H7 (cell line): ENCODE data around the gene WDR4. TPM values are rescaled to one million over a fixed set of nuclear protein-coding genes. Genes with fewer than 3 reads are reported as not detected.
A peak's percentile ranks its signal among the peaks of the same experiment; 100 is the strongest.
"Not testable (repeated sequence)": the region's sequence is repeated elsewhere in the genome, so short reads cannot be mapped to it uniquely, and the experiment has no call there.

ENCODE experiments used
- DNase-seq: peaks from one replicate; pipeline ENCODE4 v3.0.0; 2012
- H3K27me3 ChIP-seq: 2 replicates; pipeline ENCODE4 v1.6.0; 2011; ENCODE audit warnings: mild to moderate bottlenecking, low read length; ENCODE audit not compliant: control insufficient read depth, insufficient read depth
- H3K36me3 ChIP-seq: replicated peaks from 2 replicates; pipeline ENCODE4 v1.5.1; 2011; ENCODE audit warnings: low read length; ENCODE audit not compliant: control insufficient read depth, insufficient read depth
- H3K4me3 ChIP-seq: 2 replicates; pipeline ENCODE4 v1.5.1; 2011; ENCODE audit warnings: low read depth, mild to moderate bottlenecking, control low read depth, low read length, moderate library complexity; ENCODE audit not compliant: insufficient read depth
- total RNA-seq: library from RNA; depleted of rRNA; stranded (reverse); fragments of >200 nt; shearing (Covaris generic); gene quantifications from 2 replicates; pipeline ENCODE4 v1.2.3, GENCODE V29; 2014

WDR4 gene
- total RNA-seq, 1 experiment from 2014 or later: 15.3 TPM

DNA sequence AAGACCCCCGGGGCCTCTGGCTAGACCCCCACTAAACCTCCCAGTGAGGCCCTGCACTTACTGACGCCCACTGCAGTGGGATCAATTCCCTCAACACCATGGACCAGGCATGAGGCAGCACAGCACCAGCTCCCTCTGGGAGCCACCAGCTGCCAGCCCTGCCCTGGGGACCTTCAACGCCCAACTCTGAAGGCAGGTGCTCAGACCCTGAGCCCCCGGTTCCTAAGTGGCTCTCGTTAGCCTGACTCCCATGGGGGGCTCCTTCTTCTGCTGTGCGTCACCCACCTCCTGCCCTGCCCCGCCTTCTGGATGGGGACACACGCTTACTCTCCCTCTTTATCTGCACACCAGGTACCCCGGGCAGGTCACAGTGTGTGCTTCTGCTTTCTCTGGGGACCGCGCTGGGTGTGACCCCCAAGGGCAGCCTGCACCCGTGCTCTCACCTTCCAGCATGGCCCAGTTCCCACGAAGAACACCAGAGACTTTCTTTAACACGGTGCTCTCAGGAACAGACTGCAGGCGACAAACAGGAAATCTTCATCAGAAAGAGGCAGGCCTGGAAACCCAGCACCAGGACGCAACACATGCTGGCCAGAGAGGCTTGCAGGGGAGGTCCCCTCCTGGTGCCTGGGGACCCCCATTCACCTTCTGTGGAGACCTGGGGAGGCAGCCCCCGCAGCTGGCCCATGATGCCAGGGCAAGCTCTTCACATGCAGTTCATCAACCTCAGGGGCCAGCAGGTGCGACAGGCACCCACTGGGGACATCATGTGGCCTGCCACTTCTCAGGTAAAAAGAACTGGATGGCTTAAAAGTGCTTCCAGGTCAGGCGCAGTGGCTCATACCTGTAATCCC is 27.3 kb downstream of the WDR4 start:
- H3K4me3 ChIP-seq: no peak overlapping the region
- DNase-seq: peak; percentile 41
- H3K27me3 ChIP-seq: no peaks in the 10 kb centered on the region
- H3K36me3 ChIP-seq: peaks cover 57% of the 10 kb centered on the region

DNA sequence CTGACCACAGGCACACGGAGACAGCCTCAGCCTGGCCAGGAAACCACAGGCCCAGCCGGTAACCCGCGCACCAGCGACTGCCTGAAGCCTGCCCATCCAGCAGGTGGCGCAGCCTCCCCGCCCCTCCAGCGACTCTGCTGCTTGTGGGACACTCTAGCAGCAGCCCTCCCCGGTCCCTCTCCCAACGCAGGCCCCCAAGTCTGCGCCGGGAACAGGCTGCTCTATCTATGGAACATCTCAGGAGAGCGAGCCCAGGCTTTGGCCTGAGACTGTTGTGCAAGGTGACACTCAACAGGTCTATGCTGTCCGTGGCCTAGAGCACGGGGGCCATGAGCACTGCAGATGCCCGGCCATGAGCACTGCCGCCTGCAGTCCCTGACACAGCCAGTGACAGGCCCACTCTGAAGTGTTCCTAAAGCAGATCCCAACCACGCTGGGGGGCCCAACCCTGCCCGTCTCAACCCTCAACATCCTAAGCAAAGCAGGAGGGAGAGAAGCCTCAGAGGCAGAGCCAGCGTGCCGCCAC is 28.4 kb downstream of the WDR4 start:
- peak; percentile 97 for DNase-seq
- Histone ChIP-seq H3K36me3 (peaks cover 58% of the 10 kb centered on the region), H3K27me3 (no peaks in the 10 kb centered on the region), H3K4me3 (no peak overlapping the region)

DNA sequence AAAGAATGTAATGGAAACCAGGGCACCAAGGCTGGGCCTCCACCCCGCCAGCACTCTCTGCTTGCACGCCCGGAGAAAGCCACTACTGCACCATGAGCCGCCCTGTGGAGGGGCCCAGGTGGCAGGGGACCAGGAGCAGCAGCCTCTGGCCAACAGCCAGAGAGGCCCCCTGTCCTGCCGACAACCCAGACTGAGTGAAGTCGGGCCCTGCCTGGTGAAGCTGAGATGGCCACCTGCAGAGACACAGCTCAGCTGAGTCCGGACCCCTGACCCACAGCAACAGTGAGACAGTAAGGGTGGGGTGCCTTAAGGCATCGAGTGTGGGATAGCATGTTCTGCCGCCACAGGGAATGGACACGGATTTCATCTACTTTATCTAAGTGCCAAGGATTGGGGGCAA is 28.9 kb downstream of the WDR4 start:
- Histone ChIP-seq H3K4me3 (no peak overlapping the region), H3K27me3 (no peaks in the 10 kb centered on the region), H3K36me3 (peaks cover 53% of the 10 kb centered on the region)
- no peak for DNase-seq

DNA sequence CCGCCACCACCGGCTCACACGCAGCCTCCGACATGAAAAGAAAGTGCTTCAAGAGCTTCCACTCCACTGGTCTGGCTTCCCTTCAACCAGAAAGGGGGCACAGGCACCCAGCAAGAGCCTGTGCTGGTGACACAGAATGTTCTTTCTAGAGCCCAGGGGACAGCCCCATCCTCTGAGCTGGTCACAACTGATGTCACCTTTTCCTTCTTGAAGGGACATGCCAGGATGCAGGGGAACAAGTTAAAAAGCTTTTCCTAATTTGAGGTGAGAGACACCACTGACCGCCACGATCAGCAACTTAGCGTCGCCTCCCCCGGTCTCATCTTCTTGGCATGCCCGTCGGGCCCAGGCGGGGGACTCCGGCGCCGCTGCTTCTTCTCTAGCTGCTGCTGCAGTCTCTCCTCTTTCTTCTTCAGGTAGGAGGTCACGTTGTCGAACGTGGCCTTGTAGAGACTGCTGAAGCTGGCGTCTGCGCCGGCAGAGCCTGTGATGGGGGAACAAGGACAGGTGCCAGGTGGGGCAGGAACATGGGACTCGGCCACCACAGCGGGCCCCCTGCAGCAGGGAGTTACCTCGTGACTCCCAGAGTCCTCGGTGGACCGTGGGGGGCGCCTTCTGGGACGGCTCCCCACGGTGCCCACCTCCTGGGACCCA is 29.5 kb downstream of the WDR4 start:
- Histone ChIP-seq H3K4me3 (no peak overlapping the region), H3K36me3 (peaks cover 53% of the 10 kb centered on the region), H3K27me3 (no peaks in the 10 kb centered on the region)
- peak; percentile 39 for DNase-seq

DNA sequence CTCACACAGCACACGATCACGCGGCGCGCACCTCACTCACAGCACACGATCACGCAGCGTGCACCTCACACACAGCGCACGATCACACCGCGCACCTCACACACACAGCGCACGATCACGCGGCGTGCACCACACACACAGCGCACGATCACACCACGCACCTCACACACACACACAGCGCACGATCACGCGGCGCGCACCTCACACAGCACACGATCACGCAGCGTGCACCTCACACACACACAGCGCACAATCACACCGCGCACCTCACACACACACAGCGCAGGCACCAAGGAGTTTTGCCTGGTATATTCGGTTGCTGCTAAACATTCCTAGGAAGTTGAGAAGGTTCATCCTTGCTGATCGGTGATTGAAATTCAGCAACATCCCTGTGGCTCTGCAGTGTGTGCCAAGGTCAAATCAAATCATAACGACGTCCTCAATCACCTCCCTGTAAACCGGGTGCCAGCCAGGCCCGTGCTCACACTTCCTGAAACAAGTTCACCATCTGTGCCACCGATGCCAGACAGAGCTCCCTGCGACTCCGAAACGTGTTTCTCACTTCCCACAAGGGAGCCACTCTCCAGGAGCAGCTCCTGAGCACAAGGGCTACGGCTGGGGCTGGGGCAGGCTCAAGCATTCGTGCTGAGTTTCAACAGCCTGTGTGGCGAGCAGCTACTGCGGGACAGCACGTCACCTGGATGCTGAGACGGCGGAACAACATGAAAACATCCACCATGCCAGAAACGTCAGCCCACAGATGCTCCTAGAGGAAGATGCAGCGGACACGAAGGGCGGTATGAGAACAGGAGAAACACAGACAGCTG is 30.2 kb downstream of the WDR4 start:
- DNase-seq: peak; percentile 34
- Histone ChIP-seq H3K4me3 (no peak overlapping the region), H3K36me3 (peaks cover 48% of the 10 kb centered on the region), H3K27me3 (no peaks in the 10 kb centered on the region)

DNA sequence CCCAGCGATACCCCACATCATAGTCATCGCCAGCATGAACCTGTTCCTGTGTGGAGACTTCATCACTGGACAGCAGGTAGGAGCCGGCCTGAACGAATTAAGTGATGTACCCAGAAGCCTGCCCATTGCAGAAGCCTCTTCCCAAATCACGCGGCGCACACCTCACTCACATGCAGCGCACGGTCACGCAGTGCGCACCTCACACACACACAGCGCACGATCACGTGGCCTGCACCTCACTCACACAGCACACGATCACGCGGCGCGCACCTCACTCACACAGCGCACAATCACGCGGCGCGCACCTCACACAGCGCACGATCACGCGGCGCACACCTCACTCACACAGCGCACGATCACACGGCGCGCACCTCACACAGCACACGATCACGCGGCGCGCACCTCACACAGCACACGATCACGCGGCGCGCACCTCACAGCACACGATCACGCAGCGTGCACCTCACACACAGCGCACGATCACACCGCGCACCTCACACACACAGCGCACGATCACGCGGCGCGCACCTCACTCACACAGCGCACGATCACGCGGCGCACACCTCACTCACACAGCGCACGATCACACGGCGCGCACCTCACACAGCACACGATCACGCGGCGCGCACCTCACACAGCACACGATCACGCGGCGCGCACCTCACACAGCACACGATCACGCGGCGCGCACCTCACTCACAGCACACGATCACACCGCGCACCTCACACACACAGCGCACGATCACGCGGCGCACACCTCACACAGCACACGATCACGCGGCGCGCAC is 31.0 kb downstream of the WDR4 start:
- DNase-seq: peak; percentile 26
- H3K4me3 ChIP-seq, H3K27me3 ChIP-seq: not testable (repeated sequence)
- H3K36me3 ChIP-seq: peaks cover 45% of the 10 kb centered on the region

DNA sequence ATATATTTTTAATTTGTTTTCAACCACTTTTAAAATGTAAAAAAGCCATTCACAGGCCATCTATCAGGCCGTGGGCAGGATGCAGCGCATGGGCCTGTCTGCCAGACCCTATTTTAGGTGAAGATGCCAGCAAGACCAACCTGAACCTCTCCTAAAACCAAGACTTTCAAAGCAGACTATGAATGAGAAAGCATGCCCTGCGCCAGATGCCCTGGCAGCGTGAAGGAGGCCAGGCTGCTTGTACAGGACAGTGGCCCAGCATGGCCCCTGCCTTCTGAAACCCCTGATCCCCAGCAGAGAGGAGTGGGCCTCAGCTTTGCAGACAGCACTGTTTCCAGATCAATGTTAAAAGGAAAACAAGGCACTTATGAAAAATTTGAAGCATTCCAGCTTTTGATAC is 31.6 kb downstream of the WDR4 start:
- DNase-seq: peak; percentile 29
- Histone ChIP-seq H3K36me3 (peaks cover 46% of the 10 kb centered on the region), H3K27me3 (no peaks in the 10 kb centered on the region), H3K4me3 (no peak overlapping the region)

DNA sequence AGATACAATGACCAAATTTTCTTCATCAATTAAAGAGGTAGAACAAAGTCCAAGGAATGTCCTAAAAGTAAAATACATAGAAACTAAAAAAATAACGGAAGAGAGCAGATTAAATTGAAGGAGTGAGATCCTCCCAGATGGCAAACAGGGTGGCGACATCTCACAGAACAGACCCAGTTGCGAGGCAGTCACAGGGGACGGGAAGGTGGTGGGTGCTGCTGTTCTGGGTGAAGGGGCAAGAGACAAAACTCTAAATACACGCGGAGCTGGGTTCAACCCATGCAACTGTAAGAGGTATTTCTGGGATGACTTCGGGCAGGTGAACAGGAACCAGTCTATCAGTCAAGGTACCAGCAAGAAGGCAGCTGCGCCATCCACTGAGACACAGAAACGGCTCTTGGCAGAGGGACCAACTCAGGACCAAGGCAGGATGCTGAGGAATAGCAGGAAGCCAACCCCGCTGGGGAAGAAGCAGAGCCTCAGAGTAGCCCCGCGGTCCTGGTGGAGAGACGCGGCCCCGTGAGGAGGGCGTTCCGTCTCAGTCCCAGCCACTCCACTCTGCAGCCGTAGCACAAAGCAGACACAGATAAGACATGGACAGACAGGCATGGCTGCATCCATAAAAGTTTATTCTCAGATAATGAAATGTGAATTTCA is 32.2 kb downstream of the WDR4 start:
- Histone ChIP-seq H3K27me3 (no peaks in the 10 kb centered on the region), H3K36me3 (peaks cover 45% of the 10 kb centered on the region), H3K4me3 (no peak overlapping the region)
- peak; percentile 53 for DNase-seq

DNA sequence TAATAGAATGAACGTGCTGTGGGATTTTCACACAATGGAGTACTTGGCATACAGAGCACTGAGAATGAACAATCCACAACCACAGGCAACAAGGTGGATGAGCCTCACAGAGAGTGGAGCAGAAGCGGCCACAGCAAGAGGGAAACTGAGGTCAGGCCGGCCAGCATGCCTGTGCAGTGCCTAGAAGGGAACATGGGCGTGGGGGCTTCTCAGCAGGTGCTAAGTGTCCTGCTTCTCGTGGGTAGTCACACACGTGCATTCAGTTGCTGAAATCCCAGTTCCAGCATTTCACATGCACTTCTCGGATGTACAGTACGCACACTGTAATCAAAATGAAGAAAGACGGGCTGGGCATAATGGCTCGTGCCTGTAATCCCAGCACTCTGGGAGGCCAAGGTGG is 33.1 kb downstream of the WDR4 start:
- H3K4me3 ChIP-seq: no peak overlapping the region
- H3K36me3 ChIP-seq: peaks cover 40% of the 10 kb centered on the region
- no peaks in the 10 kb centered on the region for H3K27me3 ChIP-seq
- peak; percentile 11 for DNase-seq

DNA sequence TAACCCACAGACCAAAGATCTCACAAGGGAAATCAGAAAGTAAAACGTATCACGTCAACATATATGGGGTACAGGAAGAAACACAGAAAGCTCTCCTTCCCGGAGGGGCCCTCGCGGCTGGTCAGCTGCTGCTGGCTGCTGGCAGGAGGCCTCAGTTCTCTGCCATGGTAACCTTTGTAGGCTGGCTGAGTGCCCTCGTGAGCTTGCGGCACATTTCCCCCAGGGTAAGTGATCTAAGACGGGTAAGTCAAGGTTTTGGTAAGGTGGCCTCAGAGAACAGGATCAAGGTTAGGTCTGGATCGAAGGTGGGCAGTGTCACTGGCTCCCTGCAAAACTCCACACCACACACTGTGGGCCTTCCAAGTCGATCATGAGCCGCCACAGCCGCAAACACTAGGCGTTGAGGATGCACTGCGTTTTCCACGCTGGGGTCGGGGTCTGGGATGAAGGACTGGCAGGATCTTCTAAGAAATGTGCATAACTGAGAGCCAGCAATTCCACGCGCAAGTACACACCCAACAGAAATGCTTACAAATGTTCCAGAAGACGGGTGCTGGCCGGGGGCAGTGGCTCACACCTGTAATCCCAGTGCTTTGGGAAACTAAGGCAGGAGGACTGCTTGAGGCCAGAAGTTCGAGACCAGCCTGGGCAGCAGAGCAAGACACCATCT is 33.9 kb downstream of the WDR4 start:
- peak; percentile 19 for DNase-seq
- peaks cover 44% of the 10 kb centered on the region for H3K36me3 ChIP-seq
- no peaks in the 10 kb centered on the region for H3K27me3 ChIP-seq
- H3K4me3 ChIP-seq: no peak overlapping the region

DNA sequence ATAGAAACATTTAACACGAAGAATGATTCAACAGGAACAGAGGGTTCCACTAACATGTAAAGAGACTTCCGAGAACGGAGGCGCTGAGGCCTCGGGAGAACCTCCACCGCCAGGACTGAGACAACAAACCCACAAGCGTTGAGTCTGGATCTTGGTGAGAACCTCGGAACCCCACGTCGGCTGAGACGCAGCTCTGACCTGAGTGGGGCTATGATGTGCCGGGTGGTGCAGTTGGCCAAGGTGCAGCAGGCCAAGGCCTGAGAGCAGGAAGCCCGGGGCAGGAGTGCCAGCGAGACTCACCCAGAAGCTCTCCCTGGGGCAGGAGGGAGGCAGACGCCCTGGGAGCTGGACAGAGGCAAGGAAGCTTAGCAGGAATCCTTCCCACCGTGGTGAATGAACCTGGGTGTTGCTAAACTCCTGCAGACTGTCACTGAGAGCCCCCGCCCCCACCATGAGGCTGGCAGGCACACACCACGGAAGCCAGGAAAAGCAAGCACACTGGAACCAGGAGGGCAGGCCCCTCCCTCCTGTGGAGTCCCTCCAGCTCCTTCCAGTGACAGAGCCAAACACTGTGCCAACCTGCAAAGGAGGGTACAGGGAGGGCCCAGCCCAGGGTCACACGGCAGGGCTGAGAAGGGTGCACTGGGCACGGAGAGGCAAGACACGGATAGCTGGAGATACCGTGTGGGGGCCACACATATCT is 34.8 kb downstream of the WDR4 start:
- peaks cover 42% of the 10 kb centered on the region for H3K36me3 ChIP-seq
- no peak overlapping the region for H3K4me3 ChIP-seq
- peak; percentile 42 for DNase-seq
- no peaks in the 10 kb centered on the region for H3K27me3 ChIP-seq

DNA sequence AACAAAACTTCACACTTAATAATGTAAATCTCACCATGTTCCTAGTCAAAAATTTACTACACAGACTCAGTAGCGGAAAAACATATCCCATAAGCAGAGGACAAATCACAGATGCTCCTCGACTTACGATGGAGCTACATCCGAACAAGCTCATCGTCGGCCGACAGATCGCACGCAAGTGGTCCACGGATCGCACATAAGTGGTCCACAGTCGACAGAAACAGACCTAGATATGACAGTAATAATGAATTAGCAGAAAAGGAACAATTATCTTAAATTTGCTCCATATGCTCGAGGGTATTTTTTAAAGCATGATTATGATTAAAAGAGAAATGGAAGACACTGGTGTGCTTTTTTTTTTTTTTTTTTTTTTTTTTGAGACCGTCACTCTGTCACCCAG is 36.3 kb downstream of the WDR4 start:
- no peak for DNase-seq
- Histone ChIP-seq H3K4me3 (no peak overlapping the region), H3K36me3 (peaks cover 39% of the 10 kb centered on the region), H3K27me3 (no peaks in the 10 kb centered on the region)
